SW480 (cell line): ENCODE results near the gene PALLD.
A peak's percentile ranks its signal among the peaks of the same experiment; 100 is the strongest.
"Not testable (repeated sequence)": the region's sequence is repeated elsewhere in the genome, so short reads cannot be mapped to it uniquely, and the experiment has no call there.

Source experiments
- DNase-seq: peaks from one replicate; pipeline ENCODE4 v3.0.0-alpha.2; 2016; ENCODE audit warnings: low spot score

PALLD gene

DNA sequence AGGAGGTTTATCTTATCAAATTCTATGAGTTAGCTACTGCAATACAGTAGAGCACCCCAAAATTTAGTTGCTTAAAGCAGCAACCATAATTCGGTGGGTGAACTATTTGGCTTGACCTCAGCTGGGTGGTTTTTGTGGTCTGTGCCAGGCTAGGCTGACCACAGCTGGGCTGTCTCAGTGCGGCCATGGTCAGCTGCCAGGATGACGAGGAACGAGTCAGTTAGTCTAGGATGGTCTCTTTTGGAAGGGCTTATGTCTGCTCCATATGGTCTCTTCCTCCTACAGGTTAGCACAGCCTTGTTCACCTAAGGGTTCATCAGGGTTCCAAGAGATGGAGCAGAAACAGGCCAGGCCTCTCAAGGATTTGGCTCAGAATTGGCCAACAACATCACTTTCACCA lies 210.4 kb downstream of the PALLD start:
- DNase-seq: no peak

DNA sequence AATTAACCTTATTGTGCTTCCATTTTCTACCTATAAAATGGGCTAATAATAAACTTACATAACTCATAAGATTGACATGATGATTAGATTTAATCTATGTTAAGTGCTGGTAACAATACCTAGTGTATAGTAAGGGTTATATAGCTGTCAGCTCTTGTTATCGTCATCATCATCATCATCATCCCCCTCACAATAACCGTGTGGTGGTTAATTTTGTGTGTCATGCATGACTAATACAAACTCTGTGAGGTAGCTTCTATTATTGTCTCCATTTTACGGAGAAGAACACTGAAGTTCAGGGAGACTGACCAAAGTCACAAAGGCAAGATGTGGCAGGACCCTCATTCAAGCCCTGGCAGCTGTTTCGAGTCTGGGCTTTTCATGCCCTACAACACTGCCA lies 211.3 kb downstream of the PALLD start:
- DNase-seq: no peak

DNA sequence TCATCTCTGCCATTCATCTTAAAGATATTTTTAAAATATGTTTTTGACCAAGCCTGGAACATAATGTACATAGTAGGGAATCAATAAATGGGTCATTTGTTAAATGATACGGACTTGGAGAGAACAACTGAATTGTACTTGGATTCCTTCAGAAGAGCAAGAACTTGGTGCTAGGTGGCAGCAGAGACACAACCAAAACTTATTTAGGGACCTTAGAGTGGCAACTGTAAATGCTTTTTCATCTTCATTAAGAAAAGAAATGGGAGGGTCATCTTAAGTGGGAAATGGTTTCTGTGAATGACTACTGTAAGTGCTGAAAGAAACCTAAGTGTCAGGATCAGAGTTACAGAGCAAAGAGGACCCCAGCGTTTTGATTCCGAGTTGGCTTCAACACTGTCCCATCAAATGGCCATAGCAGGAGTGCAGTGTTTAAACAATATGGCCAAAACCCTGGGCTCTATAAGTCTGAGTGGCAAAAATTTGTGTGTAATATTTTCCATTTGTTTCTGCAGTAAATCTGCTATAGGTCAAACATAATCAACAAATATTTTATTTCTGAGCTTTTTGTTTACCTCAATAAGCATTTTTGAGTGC lies 213.6 kb downstream of the PALLD start:
- peak; percentile 37 for DNase-seq

DNA sequence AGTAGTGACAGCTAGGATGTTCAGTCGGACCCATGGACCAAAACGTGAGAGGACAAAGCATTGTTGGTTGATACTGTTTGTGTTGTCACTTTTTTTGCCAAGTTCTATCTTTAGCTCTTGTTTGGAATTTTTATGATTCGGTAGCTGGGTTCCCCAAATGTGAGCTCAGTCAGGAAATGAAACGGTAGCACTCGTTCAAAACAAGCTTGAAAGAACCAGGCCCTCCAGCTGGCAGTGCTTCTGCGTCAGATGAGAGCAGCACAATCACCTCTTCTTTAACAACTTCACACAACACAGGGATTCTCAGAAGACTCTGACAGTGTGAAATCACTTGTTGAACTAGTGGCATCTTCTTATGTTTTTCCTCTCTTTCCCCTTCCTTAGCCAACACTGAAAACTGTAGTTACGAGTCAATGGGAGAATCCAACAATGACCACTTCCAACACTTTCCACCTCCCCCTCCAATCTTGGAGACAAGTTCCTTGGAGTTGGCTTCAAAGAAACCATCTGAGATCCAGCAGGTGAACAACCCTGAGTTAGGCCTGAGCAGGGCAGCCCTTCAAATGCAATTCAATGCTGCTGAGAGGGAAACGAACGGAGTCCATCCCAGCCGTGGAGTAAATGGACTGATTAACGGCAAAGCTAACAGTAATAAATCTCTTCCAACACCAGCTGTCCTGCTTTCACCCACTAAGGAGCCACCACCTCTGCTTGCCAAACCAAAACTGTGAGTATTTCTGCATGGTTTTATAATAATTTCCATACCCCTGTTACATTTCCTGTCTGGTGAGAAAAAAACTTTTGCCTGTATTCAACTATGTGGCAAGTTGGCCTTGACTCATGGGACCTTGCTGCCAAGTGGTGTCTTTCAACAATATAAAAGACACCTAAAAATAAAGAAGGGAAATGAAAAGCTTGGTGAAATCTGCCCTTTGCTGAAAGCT lies 214.6 kb downstream of the PALLD start:
- no peak for DNase-seq

DNA sequence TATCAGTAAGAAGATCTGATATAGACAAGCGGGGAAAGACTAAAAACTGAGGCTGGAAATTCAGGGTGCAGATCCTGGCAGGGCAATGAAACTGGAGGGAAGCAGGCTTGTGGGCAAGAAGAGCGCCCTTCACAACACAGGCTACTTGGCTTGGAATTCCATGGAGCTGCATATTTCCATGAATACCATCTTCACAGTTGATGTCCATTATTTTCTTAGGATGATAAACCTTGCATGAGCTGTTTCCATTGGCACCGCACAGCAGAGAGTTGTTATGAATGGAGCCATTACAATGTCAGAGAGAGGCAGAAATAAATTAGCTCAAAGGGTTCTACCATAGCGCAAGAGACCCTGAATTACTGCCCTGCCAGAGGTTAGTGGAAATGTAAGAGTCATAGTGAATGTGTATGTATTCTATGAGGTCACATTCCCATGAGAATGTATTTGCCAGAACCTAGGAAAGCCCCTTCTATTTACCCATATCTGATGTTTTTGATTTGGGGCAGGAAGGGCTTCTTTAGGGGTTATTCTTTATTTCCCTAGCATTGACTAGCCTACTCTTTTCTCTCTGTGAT lies 215.6 kb downstream of the PALLD start:
- DNase-seq: no peak

DNA sequence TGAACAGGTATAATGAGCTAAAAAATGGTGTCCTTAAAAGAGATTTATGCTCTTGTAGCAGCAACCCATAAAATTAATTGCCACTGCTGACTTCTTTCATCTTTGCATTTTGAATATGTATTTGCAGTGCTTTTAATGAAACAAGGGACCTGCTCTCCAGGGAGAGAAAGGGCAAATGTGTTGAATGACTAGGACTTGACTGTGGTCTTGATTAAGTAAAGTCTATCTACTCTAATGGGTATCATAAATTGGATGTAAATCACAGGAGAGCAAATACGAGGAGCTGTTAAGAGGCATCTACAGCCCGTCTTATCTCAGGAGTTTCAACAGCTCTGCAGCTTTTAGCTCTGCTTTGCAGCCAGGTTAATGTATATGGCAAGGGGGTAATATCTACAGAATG lies 216.4 kb downstream of the PALLD start:
- DNase-seq: no peak

DNA sequence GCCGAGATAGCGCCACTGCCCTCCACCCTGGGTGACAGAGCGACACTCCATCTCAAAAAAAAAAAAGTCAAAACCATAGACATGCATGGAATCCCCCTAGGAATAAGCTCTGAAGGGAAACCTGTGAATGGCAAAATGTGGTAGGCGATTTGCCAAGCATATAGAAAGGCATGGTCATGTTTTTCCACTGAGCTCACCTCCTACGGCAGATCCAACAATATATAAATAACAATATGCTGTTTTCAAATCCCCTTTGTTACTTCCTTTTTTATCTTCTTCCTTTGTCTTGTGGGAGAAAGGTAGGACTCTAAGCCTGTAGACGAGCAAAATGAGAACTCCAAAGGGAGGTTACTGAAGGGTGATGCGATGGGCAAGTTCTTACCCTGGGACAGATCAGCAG lies 219.0 kb downstream of the PALLD start:
- DNase-seq: no peak

DNA sequence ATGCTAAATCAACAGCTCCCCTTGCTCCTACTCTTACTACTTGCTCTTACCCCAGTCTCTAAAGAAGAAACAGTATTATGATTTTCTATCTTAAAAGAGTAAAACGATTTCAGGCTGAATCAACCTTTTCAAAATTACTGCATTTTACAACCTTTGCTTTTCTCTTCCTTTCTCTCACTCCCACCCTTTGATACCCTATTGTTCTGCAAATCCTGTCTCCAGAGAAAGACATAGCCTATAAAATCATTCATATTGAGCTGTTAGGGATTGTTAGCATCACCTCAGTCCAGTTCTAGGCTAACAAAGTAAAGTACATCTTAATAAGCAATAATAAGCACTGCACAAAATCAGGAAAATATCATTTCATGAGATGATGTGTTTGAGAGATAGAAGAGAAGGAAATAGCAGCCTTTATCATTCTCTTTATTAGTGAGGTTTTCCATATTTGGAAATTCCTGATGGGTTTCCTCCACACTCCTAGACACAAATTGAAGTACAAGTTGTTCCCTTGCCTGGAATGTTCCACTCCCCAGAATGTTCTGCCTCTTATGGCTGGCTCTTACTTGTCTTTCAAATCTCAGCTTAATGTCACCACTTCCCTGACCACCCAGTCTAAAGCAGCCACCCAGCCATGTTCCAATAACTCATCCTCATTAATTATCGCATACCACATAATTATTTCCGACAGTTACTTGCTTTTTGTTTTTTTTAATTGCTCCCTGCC lies 219.7 kb downstream of the PALLD start:
- no peak for DNase-seq

DNA sequence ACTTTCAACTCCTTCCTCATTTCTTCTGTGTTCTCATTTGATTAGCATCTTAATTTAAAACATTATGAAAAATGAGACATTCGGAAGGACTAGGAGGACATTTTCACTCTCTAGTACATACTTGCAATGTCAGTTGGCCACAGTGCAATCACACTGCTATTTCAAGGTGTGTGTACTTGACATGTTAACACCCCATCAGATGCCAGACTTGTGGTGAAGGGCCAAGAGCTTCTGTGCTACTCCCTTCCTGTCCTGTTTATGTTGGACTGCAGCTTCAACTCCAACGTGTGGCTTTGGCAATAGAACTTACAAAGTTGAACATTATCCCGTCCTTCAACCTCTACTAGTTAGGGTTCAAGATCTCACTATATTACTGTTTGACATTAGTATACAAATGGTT lies 221.0 kb downstream of the PALLD start:
- DNase-seq: no peak

DNA sequence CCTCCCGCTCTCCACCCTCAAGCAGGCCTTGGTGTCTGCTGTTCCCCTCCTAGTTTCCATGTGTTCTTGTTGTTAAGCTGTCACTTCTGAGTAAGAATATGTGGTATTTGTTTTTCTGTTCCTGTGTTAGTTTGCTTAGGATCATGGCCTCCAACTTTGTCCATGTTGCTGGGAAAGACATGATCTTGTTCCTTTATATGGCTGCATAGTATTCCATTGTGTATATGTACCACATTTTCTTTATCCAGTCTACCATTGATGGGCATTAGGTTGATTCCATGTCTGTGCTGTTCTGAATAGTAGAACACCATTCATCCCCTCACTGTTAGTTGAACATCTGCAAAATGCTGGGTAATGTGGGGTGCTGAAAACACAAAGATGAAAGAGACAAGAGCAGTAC lies 222.9 kb downstream of the PALLD start:
- DNase-seq: no peak

DNA sequence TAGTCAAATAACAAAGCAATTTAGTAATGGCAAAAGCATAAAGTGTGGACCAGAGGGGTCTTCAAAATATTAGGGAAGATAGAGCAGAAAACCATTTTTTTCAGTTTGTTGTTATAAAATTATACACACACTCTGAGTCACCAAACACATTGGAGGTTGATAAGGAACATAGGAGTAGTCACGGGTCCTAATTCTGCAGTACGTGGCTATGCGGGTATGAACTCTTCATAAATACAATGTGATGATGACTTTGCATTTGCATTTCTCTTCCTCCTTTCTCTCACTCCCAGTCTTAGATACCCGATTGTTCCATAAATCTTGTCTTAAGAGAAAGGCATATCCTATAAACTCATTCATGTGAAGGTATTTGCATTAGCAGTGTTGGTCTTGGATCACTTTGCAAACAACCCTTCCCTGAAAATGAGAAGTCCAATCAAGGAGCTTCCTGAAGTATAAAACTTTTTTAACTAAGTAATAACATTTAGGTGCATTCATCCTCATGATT lies 223.6 kb downstream of the PALLD start:
- no peak for DNase-seq

DNA sequence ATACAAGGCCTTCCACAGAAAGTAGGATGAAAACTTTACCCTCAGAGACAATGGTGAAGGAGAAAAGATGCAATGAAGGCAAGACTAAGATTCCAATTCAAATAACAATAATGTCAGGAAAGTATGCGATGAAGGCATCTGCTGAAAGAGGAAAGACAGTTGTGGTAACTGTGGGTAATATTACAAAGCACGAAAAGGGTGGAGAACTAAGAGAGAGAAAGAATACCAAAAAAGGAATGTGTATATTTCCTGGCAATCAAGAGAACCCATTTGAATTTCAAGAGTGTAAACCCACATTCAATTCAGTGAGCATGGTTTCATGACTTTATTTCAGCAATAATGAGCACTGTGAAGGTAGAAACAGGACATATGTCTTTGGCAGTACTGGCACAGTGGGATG lies 225.5 kb downstream of the PALLD start:
- DNase-seq: no peak

DNA sequence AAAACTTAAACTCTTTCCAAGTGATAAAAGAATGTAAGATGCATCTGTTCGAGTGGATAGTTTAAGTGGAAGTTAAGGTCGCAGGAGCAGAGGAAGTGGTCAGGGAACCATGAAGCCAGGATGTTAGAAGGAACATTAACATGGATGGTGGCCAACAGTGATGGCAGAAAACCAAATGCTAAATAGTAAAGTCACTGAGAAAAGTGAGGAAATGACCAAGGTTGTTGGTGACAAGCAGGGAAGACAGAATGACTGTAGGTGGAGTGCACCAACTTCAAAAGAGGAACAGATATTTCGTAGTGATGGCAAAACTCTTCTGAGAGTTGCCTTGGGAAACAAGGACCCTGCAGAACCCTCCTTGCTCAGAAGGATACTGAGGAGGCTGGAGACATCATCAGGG lies 226.2 kb downstream of the PALLD start:
- no peak for DNase-seq

DNA sequence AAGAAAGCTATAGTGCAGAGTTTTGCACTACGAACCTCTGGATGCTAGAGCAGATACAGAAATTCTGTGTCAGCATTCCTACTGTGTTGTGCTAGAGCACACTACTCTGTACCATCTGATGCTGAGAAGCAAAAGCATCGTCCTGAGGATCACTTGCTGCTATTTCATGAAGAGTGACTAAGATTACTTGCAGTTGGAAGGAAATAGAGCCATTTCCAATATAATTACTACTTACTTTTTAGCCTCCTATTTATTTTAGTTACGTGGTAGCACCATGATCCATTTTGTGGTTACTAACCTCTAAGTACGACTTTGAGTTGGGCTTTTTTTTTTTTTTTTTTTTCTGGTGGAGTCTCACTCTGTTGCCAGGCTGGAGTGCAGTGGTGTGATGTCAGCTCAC lies 226.7 kb downstream of the PALLD start:
- DNase-seq: no peak

DNA sequence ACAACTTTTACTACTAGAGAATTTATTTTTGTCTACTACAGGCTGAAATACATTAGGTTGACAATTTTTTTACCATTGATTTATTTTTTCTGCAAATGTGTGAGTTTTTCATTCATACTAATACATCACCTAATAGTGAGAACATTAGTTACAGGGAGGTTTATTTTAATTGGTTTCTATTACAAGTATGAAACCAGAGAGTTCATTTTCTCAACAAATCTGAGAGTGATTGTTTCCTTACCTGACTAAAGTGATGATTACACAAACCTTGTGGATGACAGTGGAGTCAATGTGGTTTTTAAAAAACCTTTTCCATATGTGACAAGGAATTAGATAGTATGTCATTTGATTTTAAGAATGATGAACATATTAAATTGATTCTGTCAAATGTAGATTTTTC lies 227.4 kb downstream of the PALLD start:
- no peak for DNase-seq

DNA sequence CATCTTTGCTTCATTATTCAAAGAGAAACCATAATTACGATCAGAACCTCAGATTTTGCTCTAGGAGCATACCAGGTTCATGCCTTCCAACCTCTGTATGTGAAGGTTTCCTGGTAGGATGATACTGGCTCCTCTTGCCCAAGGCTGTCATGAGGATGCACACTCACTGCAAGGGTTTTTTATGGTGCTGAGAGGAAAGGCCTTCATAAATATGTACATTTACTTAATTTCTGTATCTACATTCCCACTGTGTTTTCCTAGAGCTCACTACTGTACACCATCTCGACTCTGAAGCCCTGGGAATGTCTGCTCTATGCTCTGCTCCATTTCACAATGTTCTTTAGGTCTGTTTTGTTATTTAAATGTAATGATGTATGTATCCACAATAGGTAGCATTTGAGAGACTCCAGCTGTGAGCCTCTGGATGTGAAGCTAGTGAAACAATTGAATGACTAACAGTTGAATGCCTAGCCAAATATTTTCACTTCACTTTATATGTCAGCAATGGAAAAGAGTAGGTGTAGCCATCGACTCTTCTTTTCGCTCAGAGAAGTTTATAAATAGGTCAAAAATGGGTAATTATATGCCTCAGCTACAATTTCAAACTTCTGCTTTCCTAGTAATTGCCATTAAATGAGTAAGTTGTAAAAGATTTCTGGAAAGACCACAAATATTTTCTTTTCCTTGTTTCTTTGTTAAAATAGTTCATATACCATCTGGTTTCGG lies 228.0 kb downstream of the PALLD start:
- DNase-seq: no peak

DNA sequence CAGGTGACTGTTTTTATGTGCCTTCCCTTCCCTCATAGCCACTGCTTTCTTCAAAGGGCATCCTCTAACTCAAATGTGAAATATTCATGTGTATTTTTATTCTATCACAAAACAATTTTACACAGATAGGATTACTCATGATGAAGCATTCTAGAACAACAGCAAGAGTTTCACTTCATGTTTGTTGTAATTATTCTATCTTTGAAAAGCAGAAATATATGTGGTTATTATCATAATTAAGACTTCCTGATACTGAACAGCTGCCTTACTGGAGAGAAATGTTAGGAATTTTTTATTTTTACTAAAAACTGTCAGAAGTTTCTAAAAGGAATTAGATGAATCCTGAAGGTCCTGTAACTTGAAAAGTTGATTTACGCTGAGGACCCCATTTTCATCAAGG lies 229.1 kb downstream of the PALLD start:
- no peak for DNase-seq

DNA sequence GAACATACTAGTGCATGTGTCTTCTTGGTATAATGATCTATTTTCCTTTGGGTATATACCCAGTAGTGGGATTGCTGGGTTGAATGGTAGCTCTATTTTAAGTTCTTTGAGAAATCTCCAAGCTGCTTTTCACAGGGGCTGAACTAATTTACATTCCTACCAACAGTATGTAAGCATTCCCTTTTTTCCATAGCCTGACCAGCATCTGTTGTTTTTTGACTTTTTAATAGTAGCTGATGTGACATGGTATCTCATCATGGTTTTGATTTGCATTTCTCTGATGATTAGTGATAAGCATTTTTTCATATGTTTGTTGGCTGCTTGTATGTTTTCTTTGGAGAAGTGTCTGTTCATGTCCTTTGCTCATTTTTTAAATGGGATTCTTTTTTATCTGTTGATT lies 230.3 kb downstream of the PALLD start:
- DNase-seq: not testable (repeated sequence)

DNA sequence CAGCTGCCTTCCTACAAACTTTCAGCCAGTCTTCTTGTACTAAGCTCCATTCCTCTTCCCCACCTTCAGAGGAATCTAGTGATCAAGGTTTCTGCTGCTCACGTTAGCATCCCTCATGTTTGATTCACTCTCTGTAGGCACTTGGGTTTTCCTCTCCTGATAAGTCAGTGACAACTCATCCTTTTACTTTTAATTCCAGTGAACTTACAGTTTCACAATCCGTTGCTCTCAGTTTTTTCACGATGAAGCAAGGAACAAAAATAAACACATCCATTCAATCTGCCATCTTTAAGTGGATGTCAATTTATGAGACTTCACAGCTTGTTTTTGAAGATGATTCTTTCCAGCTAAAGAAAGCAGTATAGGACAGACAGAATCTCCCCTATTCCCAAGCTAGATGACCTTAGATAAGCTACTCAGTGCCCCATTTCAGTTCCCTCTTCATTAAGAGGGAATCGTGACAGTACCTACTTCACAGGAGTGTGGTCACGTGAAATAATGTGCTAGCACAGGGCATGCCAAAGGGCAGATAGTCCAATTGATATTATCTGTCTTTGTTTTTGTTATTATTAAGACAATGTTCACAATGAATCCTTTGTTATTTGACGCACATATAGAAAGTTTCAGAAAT lies 234.3 kb downstream of the PALLD start:
- no peak for DNase-seq

DNA sequence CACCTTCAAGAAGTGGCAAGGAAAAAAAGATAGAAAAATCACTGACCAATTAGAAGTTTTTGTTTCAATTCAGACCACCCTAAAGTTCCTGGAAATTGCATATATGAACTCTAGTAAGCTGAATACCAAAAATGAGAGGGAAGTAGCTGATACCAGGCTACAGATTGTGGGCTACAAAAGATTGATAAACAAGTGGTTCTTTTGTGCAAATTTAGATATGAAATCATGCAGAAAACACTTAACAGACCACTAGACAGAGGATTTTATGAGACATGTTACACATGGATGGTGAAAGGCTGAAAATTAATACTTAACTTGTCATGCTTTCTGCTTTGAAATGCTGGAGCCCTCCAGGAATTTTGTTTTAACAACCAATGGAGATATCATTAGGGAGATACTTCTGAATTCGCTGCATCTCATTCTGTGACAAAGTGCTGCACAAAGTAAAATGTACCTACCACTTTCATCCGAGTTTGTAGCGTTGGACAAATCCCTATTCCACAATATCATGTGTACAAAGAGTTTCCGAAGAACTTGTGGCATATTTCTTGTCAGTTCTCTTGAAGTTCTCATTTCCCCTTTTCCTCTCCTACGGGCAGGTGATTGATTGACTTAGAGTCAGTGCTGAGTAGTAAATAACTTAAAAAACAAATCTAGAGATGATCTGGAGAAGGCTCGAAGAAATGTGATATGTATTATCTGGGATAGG lies 235.0 kb downstream of the PALLD start:
- no peak for DNase-seq

DNA sequence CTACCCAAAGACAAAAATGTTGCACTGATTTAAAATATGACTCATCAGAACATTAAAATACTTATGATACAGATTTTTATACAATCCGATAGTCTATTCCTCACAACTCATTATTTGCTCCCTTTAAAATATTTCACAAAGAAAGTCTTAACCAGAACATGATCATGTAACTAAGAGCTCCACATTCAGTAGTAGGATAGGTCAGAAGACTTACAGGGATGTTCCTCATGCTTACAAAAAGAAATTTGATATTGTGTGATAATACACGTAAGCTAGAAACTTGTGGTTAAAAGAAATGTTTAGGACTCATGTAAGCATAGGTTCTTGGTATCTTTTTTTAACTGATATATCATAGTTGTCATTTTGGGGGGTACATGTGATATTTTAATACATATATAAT lies 235.9 kb downstream of the PALLD start:
- no peak for DNase-seq
